Loucy (cell line): ENCODE measurements around the gene CROCC.

Source experiments
- EZH2phosphoT487 ChIP-seq: fragments of 200-600 bp; IDR thresholded peaks from 2 replicates; pipeline ENCODE4 v1.6.1; 2018; ENCODE audit warnings: antibody characterized with exemption, mild to moderate bottlenecking, moderate library complexity, borderline replicate concordance
- TF ChIP-seq, protein P1 (sequence below): fragments of 200-600 bp; sonication (generic); conservative IDR thresholded peaks from 2 replicates; pipeline ENCODE4 v1.5.1; 2014; ENCODE audit warnings: mild to moderate bottlenecking, antibody characterized with exemption, low read length

DNA sequence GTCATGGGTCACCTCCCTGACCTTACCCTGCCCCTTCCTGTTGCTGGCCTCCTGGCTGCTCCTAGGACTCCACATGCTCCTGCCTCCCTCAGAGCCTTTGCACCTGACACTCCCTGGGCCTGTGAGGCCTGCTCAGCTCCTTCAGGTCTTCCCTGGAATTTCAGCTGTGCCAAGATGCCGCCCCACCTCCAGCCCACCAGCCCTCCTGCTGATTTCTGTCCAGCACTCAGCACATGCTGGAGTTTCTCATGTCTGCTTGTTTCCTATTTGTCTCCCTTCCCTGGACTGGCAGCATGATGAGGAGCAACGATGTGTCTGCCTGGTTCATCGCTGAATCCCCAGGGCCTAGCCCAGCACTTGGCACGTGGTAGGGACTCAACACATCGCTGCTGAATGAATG is 55.6 kb downstream of the CROCC start:
- TF ChIP-seq, protein P1, sequence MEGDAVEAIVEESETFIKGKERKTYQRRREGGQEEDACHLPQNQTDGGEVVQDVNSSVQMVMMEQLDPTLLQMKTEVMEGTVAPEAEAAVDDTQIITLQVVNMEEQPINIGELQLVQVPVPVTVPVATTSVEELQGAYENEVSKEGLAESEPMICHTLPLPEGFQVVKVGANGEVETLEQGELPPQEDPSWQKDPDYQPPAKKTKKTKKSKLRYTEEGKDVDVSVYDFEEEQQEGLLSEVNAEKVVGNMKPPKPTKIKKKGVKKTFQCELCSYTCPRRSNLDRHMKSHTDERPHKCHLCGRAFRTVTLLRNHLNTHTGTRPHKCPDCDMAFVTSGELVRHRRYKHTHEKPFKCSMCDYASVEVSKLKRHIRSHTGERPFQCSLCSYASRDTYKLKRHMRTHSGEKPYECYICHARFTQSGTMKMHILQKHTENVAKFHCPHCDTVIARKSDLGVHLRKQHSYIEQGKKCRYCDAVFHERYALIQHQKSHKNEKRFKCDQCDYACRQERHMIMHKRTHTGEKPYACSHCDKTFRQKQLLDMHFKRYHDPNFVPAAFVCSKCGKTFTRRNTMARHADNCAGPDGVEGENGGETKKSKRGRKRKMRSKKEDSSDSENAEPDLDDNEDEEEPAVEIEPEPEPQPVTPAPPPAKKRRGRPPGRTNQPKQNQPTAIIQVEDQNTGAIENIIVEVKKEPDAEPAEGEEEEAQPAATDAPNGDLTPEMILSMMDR: no peak
- TF ChIP-seq EZH2phosphoT487: no peak
